ENCODE data around the gene SDK1.
"Not testable (repeated sequence)": the region's sequence is repeated elsewhere in the genome, so short reads cannot be mapped to it uniquely, and the experiment has no call there.

SDK1 gene

DNA sequence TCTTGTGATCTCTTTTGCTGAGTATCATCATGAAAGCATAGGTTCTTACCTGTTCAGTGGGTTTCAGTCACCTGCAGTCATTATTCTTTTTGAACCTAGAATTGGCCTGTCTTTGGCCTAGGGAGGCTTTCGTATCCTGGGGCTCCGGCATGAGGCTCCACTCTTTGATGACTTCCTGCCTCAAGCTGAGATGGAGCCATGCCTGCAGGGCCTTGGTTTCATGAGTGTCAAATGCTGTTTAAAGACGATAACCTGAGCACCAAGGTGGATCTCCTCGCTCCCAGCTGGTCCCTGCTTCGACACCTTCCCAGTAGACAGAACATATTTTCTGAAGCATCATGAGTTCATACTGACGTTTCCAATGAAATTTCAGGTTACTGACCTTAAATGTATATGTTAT, 783.2 kb downstream of the SDK1 start:
- TF ChIP-seq, protein P1, sequence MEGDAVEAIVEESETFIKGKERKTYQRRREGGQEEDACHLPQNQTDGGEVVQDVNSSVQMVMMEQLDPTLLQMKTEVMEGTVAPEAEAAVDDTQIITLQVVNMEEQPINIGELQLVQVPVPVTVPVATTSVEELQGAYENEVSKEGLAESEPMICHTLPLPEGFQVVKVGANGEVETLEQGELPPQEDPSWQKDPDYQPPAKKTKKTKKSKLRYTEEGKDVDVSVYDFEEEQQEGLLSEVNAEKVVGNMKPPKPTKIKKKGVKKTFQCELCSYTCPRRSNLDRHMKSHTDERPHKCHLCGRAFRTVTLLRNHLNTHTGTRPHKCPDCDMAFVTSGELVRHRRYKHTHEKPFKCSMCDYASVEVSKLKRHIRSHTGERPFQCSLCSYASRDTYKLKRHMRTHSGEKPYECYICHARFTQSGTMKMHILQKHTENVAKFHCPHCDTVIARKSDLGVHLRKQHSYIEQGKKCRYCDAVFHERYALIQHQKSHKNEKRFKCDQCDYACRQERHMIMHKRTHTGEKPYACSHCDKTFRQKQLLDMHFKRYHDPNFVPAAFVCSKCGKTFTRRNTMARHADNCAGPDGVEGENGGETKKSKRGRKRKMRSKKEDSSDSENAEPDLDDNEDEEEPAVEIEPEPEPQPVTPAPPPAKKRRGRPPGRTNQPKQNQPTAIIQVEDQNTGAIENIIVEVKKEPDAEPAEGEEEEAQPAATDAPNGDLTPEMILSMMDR (IDR thresholded peaks at IDR 0.05; ENCODE audit: low read depth, low read length), result no peak
- no peak for DNase-seq (ENCODE audit: extremely low read depth, low read depth)

DNA sequence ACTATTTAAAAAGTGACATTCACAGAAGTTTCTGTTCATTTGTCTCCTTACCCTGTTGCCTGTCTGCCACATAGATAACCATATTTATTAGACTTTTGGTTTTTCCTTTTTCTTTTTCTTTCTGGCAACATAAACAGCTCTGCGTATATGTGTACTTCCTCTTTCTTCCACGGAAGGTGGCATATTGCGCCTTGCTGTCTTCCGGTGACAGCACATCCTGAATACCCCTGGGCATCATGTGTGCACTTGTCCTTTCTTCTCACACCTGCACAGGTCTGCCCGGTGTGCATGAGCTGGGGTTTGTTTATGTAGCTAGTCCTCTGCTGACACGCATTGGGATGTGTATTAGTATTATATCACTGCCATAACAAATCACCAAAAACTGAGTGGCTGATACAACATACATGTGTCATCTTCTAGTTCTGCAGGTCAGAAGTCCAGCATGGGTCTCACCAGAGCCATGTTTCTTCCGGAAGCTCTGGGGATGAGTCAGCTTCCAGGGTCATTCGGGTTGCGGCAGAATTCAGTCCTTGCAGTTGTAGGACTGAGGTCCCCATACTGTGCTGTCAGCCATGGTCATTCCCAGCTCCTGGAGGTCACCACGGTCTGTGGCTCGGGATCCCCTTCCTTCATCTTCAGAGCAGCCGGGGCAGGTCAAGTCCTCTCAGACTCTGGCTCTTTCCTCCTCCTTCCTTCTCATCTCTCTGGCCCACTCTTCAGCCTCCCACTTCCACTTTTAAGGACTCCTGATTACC, 785.1 kb downstream of the SDK1 start:
- TF ChIP-seq, protein P1 (IDR thresholded peaks at IDR 0.05; ENCODE audit: low read depth, low read length), result no peak
- no peak for DNase-seq (ENCODE audit: extremely low read depth, low read depth)

DNA sequence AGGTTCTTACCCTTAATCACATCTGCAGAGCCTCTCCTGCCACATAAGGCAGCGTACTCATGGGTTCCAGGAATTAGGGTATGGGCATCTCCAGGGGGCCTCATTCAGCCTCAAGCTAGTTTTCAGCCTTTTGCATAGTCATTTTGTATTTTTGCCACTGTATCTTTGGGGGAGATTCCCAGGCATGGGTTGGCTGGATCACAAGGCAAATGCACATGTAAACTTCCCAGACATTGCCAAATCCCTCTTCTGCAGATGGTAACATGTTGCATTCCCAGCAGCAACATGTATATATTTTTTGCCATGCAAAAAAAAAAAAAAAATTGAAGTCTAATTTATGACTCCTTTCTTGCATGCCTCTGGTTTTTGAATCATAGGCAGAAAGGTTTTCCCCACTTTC, 785.7 kb downstream of the SDK1 start:
- TF ChIP-seq, protein P1 (IDR thresholded peaks at IDR 0.05; ENCODE audit: low read depth, low read length), result no peak
- no peak for DNase-seq (ENCODE audit: extremely low read depth, low read depth)

DNA sequence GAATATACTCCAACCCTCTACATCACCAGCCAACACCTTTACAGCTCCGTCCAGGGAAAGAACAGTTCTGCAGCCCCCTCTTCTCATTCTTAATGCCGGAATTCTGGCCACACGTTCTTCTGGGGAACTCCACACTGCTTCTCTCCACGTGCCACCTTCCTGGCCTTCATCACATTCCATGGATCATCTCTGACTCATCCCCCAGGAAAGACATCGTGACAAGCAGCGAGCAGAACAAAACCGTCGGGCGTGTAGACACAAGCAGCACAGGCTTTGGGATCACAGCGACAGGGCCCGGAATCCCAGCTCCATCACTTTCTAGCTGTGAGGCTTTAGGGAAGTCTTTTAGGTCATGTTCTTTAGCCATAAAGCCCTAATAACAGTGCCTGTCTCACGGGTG, 790.7 kb downstream of the SDK1 start:
- no peak for DNase-seq (ENCODE audit: extremely low read depth, low read depth)
- TF ChIP-seq, protein P1 (IDR thresholded peaks at IDR 0.05; ENCODE audit: low read depth, low read length), result no peak

DNA sequence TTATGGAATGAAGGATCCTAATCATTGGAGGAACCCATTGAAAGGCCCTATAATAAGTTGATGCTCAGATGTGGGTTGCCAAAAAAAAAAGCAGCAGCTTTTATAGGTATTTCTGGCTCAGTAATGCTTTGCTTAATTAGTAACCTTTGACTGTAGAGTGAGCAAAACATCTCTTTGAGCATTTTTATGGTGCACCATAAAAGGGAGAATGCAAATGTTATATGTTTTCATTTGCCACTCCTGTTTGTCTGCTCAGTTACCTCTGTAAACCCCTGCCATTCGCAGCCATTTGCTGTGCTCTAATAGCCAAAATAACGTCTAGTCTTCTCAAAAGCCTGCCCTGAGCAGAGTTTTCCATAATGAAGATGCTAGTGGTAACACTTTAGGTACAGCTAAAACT, 792.0 kb downstream of the SDK1 start:
- no peak for DNase-seq (ENCODE audit: extremely low read depth, low read depth)
- TF ChIP-seq, protein P1 (IDR thresholded peaks at IDR 0.05; ENCODE audit: low read depth, low read length), result no peak

DNA sequence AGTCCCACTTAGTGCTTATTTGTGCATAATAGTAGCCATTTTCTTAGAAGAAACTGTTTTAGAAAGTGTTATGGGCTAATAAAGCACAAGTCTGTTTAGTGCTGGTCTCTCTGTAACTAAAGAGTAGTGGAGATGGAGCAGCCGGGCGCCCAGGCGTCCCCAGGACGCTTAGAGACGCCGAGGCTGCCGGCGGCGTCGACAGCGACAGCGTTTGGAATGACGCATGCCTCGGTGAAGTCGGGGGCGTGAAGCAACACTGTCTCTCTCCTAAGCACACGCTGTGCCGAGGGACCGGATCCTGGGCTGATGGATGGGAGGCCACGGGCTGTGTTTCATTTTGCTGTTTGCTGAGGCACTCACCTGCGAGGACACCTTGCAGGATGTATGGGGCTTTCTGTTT, 792.4 kb downstream of the SDK1 start:
- DNase-seq (ENCODE audit: extremely low read depth, low read depth), result no peak
- TF ChIP-seq, protein P1 (IDR thresholded peaks at IDR 0.05; ENCODE audit: low read depth, low read length), result no peak

DNA sequence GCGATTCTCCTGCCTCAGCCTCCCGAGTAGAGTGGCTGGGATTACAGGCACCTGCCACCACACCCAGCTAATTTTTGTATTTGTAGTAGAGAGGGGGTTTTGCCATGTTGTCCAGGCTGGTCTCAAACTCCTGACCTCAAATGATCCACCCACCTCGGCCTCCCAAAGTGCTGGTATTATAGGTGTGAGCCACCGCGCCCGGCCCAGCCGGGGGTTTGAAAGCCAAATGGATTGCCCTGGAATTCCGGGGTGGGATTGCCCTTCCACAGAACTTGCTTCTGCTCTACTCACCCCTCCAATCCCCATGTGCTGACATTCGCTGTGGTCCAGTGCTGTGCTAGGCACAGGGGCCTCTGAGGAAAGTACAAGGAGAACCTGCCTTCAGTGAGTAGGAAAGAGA, 793.1 kb downstream of the SDK1 start:
- not testable (repeated sequence) for DNase-seq (ENCODE audit: extremely low read depth, low read depth)

DNA sequence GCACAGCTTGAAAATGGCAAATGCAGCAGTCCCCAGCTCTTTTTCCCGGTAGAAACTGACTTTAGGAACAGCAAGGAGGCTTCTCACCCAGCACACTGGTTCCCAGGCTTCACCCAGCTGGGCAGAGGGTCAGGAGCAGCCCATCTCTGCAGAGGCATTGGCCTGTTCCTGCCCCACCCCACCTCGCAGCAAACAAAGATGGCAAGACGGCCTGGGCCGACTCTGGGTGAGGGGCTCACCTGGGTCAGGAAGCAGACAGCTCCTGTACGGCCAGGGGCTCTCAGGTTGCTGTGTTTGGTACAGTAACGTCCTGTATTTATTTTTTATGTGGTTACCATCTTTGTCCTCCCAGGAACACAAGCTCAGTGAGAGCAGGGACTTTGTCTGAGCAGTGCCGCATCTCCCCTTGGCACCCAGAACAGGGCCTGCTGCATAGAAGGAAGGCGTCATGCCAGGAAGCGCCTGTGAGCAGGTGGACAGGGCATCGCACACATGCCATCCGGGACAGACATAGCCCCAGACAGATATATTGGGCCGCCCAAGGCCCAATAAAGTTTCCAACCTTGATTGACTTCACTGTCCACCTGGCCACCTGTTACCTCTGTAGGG, 796.1 kb downstream of the SDK1 start:
- no peak for DNase-seq (ENCODE audit: extremely low read depth, low read depth)
- TF ChIP-seq, protein P1 (IDR thresholded peaks at IDR 0.05; ENCODE audit: low read depth, low read length), result no peak
